Psoas muscle (tissue), 8 donors: Measurements from ENCODE around the gene MYLIP. TPM values are rescaled to one million over a fixed set of nuclear protein-coding genes. Genes with fewer than 3 reads are reported as not detected.

Source experiments
- ATAC-seq, 4 donors: fragments of 200-7000 bp; cut with Tn5 transposase; one replicate each; pipeline ENCODE4 v1.9.1; 2020; ENCODE audit warnings: moderate library complexity in 3 of 4, mild to moderate bottlenecking in 2 of 4
- DNase-seq, 2 donors: peaks; one replicate each; pipeline ENCODE4 v3.0.0-alpha.2; 2020
- H3K27ac ChIP-seq: fragments of 200-600 bp; one replicate; pipeline ENCODE4 v1.8.0; 2022
- H3K27me3 ChIP-seq, 3 donors: fragments of 200-600 bp in 1 of 3; one replicate each; pipeline versions ENCODE4 v1.6.1 to v1.8.0; 2013 to 2022; ENCODE audit warnings: low read length in 2 of 3, mild to moderate bottlenecking in 2 of 3, moderate library complexity in 1 of 3; ENCODE audit not compliant: insufficient read depth in 3 of 3
- H3K36me3 ChIP-seq, 2 donors: fragments of 200-600 bp in 1 of 2; one replicate each; pipeline versions ENCODE4 v1.6.1 to v1.8.0; 2013 to 2022; ENCODE audit warnings: low read depth in 1 of 2, mild to moderate bottlenecking in 1 of 2, moderate library complexity in 1 of 2; ENCODE audit not compliant: insufficient read depth in 1 of 2
- H3K4me1 ChIP-seq: fragments of 200-600 bp; one replicate; pipeline ENCODE4 v1.8.0; 2022
- H3K4me3 ChIP-seq: fragments of 200-600 bp; one replicate; pipeline ENCODE4 v1.8.0; 2022; ENCODE audit warnings: mild to moderate bottlenecking
- H3K9me3 ChIP-seq: fragments of 200-600 bp; one replicate; pipeline ENCODE4 v1.8.0; 2022
- WGBS, 3 donors: extraction: QIAGEN DNeasy Blood & Tissue Kit; methylation state at CpG; one replicate each; pipeline versions ENCODE4 v1.1.6 to v1.1.7; 2013; 5-methylcytosine and 5-hydroxymethylcytosine counted together
- intact Hi-C, 2 donors: fragments of 100-400 bp; cut with DNase I; formaldehyde crosslinking; loops; one replicate each; pipeline versions ENCODE4 v1.11.0 to v1.14.2; 2022
- polyA plus RNA-seq, 3 donors: library from polyadenylated mRNA; stranded (reverse); fragments of 200-250 nt; gene quantifications; one replicate each; pipeline ENCODE4 v1.2.3, GENCODE V29; 2013
- total RNA-seq, 4 donors: library from RNA; stranded (reverse); fragmentation: NEBNext Ultra II Directional in 2 of 4; extraction: Animal tissue kit (Norgen Biotek cat#: 25700) in 2 of 4; gene quantifications; one replicate each; pipeline versions ENCODE4 v1.2.1 to v1.2.4, GENCODE V29; 2021 to 2023
- TF ChIP-seq, protein P1 (sequence below): fragments of 200-600 bp; IDR thresholded peaks from one replicate; pipeline ENCODE4 v1.8.0; 2022; ENCODE audit warnings: antibody characterized with exemption
- donor health status: healthy with polysubstance abuse.
- donor health status: DM: no; HTN: no; CAD: no; lungs with moderate emphysema.
- donor health status: Bipolar disorder and iron deficiency.
- donor health status: healthy.
- donor health status: DM: yes; HTN: yes; CAD: no.
- donor health status: DM: no; HTN: no; CAD: no.
- donor health status: DM: no; HTN: no; CAD: no.
- donor health status: DM: yes; HTN: yes; CAD: no.

Gene MYLIP
- total and polyA plus RNA-seq, 7 donors, result 3.9 to 23.4 (median 15.4) TPM

DNA sequence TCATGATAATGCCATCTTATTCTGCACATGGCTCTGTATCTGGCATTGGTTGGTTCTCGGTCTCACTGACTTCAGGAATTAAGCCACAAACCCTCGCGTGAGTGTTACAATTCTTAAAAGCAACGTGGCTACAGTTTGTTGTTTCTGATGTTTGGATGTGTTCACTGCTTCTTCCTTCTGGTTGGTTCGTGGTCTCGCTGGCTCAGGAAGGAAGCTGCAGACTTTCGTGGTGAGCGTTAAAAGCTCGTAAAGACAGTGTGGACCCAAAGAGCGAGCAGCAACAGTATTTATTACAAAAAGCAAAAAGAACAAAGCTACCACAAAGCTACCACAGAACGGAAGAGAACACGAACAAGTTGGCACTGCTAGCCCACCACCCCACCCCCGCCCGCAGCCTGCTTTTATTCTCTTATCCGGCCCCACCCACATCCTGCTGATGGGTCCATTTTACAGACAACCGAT lies 51.1 kb downstream of the MYLIP start:
- intact Hi-C loops, result loop anchor here (5.0 to 10.0 kb wide), 3 partner anchors 38 to 488 kb away; no protein-coding TSS in a partner anchor
- TF ChIP-seq, protein P1, sequence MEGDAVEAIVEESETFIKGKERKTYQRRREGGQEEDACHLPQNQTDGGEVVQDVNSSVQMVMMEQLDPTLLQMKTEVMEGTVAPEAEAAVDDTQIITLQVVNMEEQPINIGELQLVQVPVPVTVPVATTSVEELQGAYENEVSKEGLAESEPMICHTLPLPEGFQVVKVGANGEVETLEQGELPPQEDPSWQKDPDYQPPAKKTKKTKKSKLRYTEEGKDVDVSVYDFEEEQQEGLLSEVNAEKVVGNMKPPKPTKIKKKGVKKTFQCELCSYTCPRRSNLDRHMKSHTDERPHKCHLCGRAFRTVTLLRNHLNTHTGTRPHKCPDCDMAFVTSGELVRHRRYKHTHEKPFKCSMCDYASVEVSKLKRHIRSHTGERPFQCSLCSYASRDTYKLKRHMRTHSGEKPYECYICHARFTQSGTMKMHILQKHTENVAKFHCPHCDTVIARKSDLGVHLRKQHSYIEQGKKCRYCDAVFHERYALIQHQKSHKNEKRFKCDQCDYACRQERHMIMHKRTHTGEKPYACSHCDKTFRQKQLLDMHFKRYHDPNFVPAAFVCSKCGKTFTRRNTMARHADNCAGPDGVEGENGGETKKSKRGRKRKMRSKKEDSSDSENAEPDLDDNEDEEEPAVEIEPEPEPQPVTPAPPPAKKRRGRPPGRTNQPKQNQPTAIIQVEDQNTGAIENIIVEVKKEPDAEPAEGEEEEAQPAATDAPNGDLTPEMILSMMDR, result no peak
- Histone ChIP-seq H3K27me3 (no peaks in the 10 kb centered on the region), H3K9me3 (no peaks in the 10 kb centered on the region), H3K36me3 (no peaks in the 10 kb centered on the region), H3K4me1 (peaks cover 9% of the 10 kb centered on the region), H3K4me3 (no peak overlapping the region), H3K27ac (no peak overlapping the region)
- DNase-seq (no peak), ATAC-seq (no peak)
- 82 to 85% (median 82%) methylated on average over 16 of the region's 16 CpGs for WGBS, 3 donors

DNA sequence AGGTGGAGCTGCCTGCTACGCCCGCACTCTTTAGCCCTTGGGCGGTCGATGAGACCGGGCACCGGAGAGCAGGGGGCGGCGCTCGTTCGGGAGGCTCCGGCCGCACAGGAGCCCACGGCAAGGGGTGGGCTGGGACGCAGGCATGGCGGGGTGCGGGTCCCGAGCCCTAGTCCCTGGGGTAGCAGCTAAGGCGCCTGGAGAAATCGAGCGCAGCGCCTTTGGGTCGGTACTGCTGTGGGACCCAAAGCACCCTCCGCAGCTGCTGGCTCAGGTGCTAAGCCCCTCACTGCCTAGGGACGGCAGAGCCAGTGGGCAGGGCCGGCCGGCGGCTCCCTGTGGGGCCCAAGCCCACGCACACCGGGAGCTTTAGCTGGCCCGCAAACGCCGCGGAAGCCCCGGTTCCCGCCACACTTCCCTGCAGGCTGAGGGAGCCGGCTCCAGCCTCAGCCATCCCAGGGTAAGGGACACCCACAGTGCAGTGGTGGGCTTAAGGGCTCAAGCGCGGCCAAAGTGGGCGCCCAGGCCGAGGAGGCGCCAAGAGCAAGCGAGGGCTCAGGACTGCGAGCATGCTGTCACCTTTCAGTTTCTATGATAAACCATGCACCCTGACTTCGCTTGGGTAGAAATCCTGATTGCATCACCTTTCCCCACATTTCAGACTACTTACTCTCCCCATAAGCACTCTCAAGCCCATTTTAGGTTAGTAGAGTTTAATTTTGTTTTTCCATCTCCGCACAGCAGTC lies 52.0 kb downstream of the MYLIP start:
- Histone ChIP-seq H3K27ac (no peak overlapping the region), H3K36me3 (no peaks in the 10 kb centered on the region), H3K9me3 (no peaks in the 10 kb centered on the region), H3K4me3 (no peak overlapping the region), H3K4me1 (peaks cover 9% of the 10 kb centered on the region), H3K27me3 (no peaks in the 10 kb centered on the region)
- WGBS, 3 donors, result 90 to 93% (median 91%) methylated on average over 42 to 45 of the region's 45 CpGs
- intact Hi-C loops, result loop anchor here (5.0 to 10.0 kb wide), 3 partner anchors 39 to 489 kb away; no protein-coding TSS in a partner anchor
- TF ChIP-seq, protein P1, result no peak
- DNase-seq (no peak), ATAC-seq (no peak)

DNA sequence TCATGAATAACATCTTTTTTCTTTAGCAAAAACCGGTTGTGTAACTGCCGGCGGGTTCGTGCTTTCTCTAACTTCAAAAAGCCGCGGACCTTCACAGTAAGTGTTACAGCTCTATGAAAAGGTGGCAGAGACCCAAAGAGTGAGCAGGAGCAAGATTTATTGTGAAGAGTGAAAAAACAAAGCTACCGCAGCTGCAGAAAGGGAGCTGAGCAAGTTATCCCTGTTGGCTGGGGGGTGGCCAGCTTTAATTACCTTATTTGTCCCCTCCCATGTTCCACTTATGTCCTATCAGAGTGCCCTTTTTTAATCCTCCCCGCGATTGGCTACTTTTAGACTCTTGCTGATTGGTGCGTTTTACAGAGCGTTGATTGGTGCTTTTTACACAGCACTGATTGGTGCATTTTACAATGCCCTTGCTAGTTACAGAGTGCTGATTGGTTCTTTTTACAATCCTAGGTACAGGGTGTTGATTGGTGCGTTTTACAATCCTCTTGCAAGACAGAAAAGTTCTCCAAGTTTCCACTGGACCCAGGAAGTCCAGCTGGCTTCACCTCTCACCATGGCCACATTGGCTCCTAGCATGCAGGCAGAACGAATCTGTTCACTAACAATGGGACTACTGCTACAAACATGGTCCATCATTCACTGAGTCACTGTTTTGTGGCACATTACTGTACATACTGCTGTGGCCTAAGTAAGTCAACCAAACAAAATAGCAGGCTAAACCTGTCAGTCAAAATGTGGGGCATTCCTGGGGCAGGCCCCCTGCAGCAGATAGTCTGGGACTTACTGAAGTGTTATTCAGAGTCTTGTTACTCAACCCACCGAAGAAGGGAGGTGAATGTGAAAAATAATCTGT lies 52.8 kb downstream of the MYLIP start:
- peaks cover 9% of the 10 kb centered on the region for H3K4me1 ChIP-seq
- TF ChIP-seq, protein P1, result no peak
- DNase-seq (no peak), ATAC-seq (no peak)
- no peaks in the 10 kb centered on the region for H3K9me3 ChIP-seq
- intact Hi-C loops, result loop anchor here (5.0 to 10.0 kb wide), 3 partner anchors 39 to 489 kb away; no protein-coding TSS in a partner anchor
- WGBS, 3 donors, result 88 to 90% (median 89%) methylated on average over 14 of the region's 14 CpGs
- no peak overlapping the region for H3K4me3 ChIP-seq
- no peak overlapping the region for H3K27ac ChIP-seq
- no peaks in the 10 kb centered on the region for H3K27me3 ChIP-seq
- H3K36me3 ChIP-seq, result no peaks in the 10 kb centered on the region

DNA sequence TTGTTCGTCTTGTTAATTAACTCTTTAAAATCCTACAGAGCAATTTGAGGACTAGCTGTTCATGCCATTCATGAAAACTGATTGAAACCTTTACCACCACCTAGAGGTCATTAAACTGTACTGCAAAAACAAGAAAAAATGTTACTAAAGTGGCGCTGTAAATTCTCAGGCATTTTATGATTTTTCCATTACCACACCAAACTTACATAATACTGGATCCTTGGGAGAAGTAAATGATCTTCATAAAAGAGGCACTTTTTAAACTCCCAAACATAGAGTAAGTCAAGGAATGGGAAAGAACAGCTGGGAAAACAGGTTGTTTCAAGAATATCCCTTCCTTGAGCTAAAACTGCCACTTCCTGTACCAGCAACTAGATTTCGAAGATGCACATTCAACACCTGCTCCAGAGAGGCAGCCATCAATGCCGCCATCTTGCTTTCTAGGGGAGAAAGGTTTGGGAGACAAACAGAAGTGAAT lies 54.3 kb downstream of the MYLIP start:
- 24 to 25% (median 25%) methylated on average over 4 of the region's 4 CpGs for WGBS, 3 donors
- H3K27me3 ChIP-seq, result no peaks in the 10 kb centered on the region
- intact Hi-C loops, result loop anchor here (1.0 to 10.0 kb wide), 4 partner anchors 41 to 492 kb away; no protein-coding TSS in a partner anchor
- H3K4me1 ChIP-seq, result peaks cover 12% of the 10 kb centered on the region
- no peaks in the 10 kb centered on the region for H3K9me3 ChIP-seq
- no peak overlapping the region for H3K27ac ChIP-seq
- ATAC-seq, result peak; percentile 48 to 85 (median 68)
- no peak for DNase-seq
- no peaks in the 10 kb centered on the region for H3K36me3 ChIP-seq
- TF ChIP-seq, protein P1, result peak; percentile 76
- H3K4me3 ChIP-seq, result peak overlapping the region; percentile 24
